HG02970 (cell line): ENCODE data around the gene TTC13.
A peak's percentile ranks its signal among the peaks of the same experiment; 100 is the strongest.

Experiments
- ATAC-seq: cut with Tn5 transposase; IDR thresholded peaks from one replicate; pipeline ENCODE4 v1.9.1; 2021; ENCODE audit warnings: mild to moderate bottlenecking, moderate library complexity, moderate number of reproducible peaks; ENCODE audit not compliant: unreplicated experiment, low FRiP score

TTC13 gene

DNA sequence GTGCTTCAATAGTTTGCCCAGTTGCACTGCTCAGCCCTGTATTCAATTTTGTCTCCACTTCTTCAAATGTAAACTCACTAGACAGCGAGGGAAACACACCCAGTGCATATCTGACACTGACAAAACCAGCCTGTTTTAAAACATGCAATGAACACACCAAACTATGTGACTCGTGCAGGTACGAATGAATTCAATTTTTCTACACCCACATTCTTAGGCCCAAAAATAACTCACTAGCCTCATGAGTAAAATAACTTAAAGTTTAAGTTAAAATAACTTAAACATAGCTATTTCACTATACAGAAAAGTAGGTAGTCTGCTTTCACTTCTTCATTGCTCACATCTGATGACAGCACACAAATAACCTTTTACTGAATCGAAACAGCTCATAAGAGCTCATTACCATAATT is 21.1 kb downstream of the TTC13 start:
- peak; percentile 61 for ATAC-seq

DNA sequence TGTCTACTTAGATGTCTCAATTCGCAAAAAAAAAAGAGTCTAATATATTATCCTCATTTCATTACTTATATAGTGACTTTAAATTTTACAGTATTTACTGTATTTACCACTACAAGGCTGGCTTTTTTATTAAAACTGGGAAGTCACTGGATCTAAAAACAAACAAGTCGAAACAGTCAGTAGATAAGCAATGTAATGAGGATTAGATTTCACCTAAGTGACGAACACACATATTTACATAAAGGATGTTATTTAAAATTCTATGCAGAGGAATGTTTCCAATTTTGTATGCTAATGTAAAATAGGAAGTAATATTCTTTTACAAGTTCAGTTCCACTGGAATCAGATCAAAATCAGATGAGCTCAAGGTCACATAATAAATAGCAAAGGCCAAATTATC is 28.3 kb downstream of the TTC13 start:
- no peak for ATAC-seq

DNA sequence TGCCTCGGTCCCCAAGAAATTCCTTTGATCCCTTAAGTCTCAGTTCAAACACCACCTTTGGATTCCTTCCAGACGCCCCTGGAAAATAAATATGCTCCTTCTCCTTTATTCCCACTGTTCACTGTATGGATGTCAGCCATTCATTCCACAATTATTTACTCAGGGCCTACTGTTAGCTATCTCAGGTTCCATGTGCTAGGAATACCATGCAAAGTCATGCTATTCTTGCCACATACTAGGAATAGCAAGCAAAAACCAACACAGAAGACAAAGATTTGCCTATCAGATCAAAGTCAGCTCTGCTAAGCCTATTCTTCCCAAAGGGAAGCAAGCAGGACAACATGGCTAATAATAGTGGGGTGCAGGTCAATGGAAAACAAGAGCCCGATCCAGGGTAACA is 29.8 kb downstream of the TTC13 start:
- no peak for ATAC-seq

DNA sequence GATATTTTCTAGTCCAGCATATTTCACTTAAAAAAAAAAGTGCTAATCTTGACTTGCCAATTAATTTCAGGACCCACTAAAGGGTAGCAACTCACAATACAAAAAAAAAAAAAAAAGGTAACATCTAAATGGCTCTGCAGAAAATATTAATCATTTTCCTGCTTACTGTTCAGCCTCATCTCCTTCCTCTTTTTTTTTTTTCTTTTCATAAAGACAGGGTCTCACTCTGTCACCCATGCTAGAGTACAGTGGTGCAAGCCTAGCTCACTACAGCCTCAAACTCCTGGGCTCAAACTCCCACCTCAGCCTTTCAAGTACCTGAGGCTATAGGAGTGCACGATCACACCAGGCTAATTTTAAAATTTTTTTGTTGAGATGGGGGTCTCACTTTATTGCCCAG is 30.4 kb downstream of the TTC13 start:
- no peak for ATAC-seq

DNA sequence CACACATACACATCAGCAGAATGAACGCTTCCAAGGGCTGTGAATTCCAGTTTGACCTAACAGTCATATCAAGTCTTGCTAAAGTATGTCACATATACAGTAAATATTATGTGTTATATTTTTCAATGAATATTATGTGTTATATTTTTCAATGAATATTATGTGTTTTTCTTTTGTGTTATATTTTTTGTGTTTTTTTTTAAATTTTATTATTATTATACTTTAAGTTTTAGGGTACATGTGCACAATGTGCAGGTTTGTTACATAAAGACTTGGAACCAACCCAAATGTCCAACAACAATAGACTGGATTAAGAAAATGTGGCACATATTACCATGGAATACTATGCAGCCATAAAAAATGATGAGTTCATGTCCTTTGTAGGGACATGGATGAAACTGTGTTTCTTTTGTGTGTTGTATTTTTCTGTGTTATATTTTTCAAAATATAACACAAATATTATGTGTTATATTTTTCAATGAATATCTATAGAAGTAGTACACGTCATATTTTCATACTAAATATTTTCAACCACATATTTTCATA is 35.5 kb downstream of the TTC13 start:
- no peak for ATAC-seq

DNA sequence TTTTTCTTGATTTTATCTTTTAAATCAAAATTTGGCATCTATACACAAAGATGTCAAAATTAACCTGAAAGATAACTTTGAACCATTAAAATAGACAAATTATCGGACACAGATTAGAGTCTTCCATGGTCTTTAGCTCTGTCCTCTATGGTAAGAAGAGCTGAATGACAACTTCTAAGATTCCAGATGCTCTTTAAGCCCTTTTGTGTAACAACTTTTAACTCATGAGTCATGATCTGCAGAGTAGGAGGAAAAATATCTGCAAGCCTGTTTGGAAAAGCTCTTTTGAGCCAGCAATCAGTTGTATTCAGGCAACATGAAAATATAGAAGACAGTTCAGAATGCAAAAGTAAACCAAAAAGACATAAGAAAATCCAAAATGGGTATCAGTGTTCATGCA is 37.8 kb downstream of the TTC13 start:
- ATAC-seq, result no peak

DNA sequence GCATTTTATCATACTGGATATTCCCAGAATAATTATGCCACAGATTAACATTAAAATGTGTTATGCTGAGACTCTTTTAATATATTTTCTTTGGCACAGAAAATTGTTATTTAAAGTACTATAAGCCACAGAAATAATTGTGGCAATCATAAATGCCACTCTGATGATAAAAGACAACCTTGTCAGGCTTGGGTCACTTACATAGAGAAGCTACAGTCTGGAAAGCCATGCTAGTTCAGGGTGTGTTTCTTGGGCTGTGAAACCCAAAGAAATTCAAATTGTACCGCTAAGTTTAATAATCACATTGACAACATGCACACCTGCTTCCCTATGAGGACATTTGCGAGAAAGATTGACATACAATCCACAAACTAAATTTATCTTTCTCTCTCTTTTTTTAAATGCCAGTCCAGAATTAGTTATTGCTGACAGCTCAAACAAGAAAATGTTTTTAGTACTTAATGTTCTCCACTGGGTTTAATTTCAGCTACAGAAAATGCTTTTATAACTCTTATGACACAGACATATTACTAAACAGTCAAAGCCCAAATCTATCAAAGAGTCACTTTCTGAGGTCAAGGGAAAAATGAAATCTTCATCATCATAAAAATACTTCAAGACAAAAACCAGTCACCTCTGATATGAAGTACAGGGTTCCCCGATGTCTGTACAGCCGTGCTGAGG is 38.7 kb downstream of the TTC13 start:
- no peak for ATAC-seq

DNA sequence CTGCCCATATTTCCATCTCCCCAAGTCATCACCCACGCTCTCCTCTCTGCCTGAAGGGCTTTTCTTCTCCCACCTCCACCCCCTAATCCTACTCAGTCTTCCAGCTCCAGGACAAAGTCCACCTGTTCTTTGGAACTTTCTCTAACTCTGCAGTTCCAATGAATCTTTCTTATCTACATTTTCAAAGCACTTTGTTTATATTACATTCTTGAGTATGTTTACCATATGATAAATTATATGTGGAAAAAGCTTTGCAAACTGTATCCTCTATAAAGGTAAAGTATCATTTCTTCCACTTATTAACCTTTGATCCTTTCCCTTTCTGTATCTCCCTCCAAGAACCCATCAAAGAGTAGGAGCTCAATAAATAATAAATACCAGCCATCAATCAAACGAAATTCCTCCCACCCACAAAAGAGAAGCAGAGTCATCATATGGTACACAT is 39.7 kb downstream of the TTC13 start:
- ATAC-seq, result no peak

DNA sequence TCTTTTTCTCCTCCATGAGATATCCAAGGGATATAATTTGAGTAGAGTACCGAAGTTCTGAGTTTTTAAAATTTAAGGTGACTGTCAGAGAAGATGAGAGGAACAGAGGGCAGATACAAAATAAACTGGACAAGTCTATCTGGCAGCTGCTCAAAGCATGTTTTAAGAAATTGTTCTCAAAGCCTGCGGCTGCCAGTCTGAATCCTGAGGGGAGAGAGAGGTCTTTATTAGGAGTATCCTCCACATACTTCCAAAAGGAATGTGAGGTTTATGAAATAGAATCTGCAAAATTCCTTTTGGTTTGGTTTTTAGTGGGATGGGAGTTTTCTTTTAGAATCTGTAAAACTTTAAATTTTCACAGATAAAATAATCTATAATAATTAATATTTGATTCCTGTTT is 41.3 kb downstream of the TTC13 start:
- ATAC-seq, result no peak

DNA sequence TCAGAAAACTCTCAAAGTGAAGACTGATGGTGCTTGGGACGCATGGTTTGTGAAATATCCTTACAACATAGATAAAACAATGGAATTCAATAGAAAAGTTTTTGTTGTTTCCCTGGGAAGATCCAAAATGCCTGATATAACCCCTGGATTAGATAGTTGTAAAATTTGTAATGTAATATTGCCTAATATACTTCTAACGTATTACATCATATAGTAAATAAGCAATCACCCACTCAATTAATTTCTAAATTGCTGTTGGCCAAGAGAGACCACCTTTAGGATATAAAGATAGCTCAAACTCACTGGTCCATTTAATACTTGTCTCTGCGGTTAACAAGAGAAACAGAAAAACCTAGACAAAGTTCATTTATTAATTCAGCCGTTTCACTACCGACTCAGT is 42.2 kb downstream of the TTC13 start:
- ATAC-seq, result no peak

DNA sequence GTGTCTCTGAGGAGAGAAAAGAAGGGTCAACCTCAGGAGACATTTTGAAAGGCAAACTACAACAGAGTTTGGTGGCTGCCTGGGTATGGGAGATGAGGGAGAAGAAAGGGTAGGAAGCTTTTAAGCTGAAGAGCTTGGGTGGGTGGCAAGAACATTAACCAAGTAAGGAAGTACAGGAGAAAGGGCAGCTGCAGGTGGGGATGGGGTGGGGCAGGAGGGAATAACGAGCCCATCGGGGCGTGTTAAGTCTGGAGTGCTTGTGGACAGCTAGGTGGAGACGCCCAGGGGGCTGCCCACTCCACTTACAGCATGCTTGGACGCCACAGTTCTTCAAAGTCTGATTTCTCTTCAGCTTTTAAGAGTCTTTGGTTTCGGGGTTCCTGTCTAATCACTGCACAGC is 42.8 kb downstream of the TTC13 start:
- no peak for ATAC-seq

DNA sequence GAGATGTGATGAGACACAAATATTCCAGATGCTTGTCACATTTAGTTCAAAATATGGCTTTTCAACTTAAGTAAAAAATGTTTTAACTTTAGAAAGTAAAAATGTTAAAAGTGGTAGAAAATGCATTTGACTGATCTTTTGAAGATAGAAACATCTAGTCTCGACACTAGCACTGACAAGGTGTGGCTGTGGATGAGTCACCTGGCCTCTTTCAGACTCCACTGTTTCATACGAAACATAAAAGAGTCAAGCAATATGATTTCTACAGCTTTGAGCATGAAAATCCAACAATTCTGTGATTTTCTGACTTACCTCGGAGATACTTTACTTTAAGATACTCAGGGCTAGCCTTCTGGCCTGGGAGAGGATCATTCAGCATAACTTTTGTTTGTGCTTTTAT is 47.7 kb downstream of the TTC13 start:
- ATAC-seq, result no peak

DNA sequence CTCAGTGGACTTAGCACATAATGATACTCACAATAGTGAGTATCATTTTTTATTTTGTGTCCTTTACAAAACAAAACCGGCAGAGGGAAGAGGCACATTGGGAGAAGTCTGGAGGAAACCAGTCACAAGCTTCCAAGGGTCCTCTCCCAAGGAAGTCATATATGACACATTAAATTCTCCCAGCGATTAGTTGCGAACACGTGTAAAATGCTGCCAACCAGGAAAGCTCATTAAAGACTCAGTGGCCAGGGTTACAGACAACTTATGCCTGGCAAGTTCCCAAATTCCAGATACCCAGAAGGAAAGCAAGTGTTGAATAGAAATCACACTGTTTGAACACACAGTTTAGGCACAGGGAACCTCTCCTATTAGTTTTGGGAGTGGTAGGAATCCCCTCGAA is 52.5 kb downstream of the TTC13 start:
- no peak for ATAC-seq

DNA sequence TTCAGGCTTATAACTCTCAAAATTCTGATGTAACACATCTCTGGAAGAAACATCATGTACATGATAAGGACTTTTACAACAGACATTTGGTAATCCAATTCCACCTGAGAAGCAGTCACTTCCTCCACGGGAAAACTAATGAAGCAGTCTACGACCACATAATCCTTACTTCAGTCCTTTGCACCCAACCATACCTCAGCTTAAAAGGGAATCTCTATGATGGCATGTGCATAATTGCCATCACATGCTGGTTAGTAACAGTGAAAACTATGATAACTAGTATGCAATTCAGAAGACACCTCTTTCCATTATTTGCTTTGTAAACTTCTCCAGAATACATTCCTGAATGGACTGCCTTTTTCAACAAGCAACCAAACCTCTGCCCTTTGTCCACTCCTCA is 53.1 kb downstream of the TTC13 start:
- ATAC-seq, result no peak

DNA sequence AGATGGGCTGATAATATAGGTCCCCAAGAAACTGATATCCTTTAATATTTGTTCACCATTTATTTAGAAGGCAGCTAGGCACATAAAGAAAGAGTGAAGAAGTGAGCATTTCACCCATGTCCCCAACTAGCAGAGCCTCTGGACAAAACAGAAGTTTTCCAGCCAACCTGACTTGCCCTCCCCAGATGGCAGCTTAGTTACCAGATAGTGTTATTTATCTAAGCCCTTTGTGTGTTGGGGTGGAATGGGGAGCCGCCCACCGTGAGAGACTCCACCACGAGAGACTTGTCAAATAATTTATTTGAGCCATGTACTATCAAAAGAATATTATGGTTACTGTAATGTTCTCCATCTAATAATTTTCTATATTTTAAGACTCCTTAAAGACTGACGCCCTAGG is 55.5 kb downstream of the TTC13 start:
- ATAC-seq, result no peak

DNA sequence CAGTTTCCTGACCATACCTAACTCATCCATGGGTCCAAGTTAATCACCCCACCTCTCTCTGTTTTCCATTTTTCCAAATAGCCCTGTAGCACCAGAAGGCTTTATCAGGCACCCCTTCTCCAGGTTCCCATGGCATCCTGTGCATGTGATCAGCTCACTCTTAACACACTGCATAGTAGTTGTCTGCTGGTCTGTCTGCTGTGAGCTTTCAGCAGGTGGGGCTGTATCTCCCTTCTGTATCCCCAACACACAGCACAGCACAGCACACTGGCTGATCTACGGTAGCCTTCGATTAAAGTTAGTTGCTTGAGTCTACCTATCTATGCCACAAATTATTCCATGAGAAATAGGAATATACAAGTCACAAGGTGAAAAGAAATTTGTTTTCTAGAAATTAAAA is 56.0 kb downstream of the TTC13 start:
- no peak for ATAC-seq

DNA sequence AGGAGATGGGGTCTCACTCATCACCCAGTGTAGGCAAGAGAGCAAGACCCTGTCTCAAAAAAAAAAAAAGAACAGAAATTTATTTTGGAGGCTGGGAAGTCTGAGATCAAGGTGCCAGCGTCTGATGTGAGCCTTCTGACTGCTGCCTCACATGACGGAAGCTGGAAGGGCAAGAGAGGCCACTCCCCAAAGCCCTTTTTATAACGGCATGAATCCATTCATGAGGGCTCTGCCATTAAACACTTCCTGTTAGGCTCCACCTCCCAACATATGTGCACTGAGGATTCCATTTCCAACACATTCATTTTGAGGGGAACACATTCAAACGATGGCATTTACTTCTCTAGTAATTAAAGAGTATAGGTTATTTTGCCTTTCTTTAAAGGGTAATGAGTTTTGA is 59.5 kb downstream of the TTC13 start:
- no peak for ATAC-seq

DNA sequence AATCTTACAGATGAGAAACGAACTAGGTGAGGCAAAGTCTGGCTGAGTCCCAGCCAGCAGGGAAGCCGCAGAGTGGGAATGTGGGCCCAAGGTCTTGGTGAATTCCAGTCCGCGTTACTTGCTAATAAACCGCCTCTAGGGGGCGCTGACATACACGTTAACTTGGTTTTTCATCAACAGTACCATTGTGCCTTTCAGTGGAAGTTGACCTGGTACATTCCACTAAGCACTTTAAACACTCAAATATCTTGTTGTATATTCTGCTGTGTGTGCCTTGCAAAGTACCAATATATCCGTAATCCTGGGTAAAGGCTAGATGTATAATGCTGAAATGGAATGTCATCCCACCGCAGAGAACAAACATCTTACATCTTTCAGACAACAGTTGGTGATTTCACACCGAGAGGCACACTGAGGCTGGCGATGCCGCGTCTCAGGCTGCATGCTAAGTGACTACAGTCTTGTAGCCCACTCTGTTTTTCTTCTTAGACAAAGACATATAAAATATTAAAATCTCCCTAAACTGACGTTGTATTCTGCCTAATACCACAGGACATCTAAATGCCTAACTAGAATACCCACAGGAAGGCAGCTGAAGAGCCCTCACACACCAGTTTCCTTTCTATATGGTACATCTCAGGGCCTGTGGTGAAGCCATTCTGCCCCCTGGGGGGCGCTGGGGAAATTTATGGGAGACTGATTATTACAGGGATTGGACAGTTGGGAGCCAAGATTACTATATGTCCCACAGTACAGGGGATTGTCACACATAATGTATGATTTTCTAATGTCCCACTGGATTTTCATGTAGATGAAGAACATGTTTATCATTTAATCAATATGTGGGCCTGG is 61.2 kb downstream of the TTC13 start:
- no peak for ATAC-seq

DNA sequence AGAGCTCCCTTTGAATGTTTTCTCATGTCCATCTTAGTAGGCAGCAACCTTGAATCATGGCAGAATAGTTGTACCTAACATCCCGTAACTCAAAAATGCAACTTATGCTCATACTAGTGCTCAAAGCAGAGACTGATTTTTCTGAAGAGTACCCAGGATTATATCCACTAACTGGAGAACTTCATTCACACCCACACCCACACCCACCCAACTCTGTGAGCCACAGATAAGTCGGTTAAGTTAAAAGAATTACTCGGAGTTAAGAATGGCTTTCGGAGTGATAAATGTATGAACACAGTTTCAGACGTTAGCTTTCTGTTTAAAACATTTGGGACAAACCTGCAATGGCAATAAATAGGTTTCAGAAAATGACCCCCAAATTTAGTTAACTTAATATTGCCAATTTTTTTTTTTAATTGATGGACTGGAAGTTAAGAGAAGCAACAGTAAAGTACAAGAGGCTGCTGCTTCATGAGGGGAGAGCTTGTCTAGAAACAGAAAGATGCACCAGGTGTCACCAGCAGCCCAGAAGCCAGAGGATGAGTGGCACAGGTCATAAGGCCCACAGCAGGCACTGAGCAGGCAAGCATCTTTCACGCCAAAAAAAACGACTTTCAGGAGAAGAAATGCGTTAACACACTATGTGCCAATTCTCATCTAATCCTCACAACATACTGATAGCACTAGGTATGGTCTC is 61.9 kb downstream of the TTC13 start:
- ATAC-seq, result no peak

DNA sequence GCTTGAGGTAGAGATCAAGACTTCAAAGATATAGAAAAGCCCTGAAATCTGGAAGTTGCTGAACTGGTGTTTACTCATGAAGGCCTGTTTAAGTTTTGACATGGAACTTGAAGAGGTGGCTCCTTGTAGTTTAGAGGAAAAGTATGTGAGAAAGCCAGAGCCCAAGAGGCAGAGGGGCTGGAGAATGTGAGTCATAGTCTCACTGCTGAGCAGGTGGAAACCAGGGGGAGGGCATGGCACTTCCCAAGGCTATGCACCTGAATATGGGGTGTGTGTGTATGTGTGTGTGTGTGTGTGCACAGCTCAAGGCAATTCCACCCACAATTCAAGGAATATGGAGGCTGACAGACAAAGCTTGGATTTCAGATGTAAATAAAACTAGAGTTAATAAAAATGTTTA is 63.6 kb downstream of the TTC13 start:
- no peak for ATAC-seq

DNA sequence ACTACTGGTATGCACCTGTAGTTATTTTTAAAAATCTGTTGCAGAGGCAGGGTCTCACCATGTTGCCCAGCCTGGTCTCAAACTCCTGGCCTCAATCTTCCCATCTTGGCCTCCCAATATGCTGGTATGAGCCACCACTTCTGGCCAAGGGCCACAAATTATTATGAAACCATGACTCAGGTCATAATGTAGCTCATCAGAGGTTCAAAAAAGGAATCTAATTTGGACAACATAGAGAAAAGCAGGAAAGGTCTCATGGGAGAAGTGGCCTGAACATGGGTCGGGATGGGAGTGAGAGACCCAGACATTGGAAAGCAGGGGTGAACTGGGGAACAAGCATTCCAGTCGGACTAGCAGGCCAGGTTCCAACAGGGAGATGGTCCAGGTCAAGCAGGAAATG is 65.2 kb downstream of the TTC13 start:
- no peak for ATAC-seq
